Measurements from ENCODE around the gene HYLS1.

DNA sequence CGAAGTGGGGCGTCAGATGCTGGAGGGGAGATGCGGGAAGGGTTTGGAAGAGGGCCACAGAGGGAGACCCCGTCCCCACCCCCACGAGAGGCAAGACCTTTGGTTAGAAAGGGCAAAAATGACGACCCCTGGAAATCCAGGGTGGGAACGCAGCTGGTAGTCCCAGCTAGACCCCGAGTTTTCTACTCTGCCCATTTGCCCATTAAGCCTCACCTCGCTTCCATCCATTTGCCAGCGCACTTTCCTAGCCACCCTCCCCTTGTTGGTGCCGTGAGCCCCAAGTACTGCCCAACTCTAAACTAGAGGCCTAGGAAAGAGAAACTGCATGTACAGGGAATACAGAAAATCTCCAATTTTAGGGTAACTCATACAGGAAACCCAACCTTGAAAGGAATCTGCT lies 17.2 kb downstream of the HYLS1 start:
- TF ChIP-seq POLR2A (IDR thresholded peaks at IDR 0.05; ENCODE audit: low read depth, low read length) (no peak), POLR2AphosphoS5 (IDR thresholded peaks at IDR 0.05; ENCODE audit: low read depth, low read length) (no peak)
